HL-60 (cell line): ENCODE measurements around the gene REC114.

Experiments
- DNase-seq, 2 experiments: peaks; one replicate each; pipeline ENCODE4 v3.0.0-alpha.2; 2010 to 2020; ENCODE audit warnings: low read depth in 1 of 2, low spot score in 1 of 2
- H3K27ac ChIP-seq: fragments of 250-450 bp; sonication (Bioruptor Pico); replicated peaks from 2 replicates; pipeline ENCODE4 v1.5.1; 2020; ENCODE audit warnings: mild to moderate bottlenecking, moderate library complexity
- H3K27me3 ChIP-seq: fragments of 250-450 bp; sonication (Bioruptor Pico); 2 replicates; pipeline ENCODE4 v1.5.1; 2021; ENCODE audit warnings: mild to moderate bottlenecking, moderate library complexity; ENCODE audit not compliant: insufficient read depth, poor library complexity, severe bottlenecking
- H3K4me3 ChIP-seq: replicated peaks from 2 replicates; pipeline ENCODE4 v1.5.1; 2011; ENCODE audit warnings: mild to moderate bottlenecking, control low read depth, low read length; ENCODE audit not compliant: insufficient read depth
- CTCF ChIP-seq: IDR thresholded peaks from one replicate; pipeline ENCODE4 v1.5.1; 2011; ENCODE audit warnings: low read length, control low read depth, inconsistent platforms; ENCODE audit not compliant: insufficient read depth
- GABPA ChIP-seq: IDR thresholded peaks from 2 replicates; pipeline ENCODE4 v1.6.1; 2012; ENCODE audit warnings: low read depth
- POLR2AphosphoS5 ChIP-seq: IDR thresholded peaks from 2 replicates; pipeline ENCODE4 v1.6.1; 2012; ENCODE audit warnings: low read depth
- SPI1 ChIP-seq: IDR thresholded peaks from 2 replicates; pipeline ENCODE4 v1.6.1; 2012; ENCODE audit warnings: low read depth, mild to moderate bottlenecking, borderline replicate concordance
- TF ChIP-seq, protein P1 (sequence below): IDR thresholded peaks from 2 replicates; pipeline ENCODE4 v1.6.1; 2012; ENCODE audit warnings: low read depth; ENCODE audit not compliant: insufficient replicate concordance

Gene REC114

GRCh38 chr15:73527598-73527997 lies 84.6 kb downstream of the REC114 start:
- no peak for DNase-seq
- Histone ChIP-seq H3K27me3 (peaks cover 6% of the 10 kb centered on the region), H3K27ac (no peak overlapping the region), H3K4me3 (no peak overlapping the region)
- TF ChIP-seq CTCF (no peak), GABPA (no peak), SPI1 (no peak), POLR2AphosphoS5 (no peak)
- TF ChIP-seq, protein P1, sequence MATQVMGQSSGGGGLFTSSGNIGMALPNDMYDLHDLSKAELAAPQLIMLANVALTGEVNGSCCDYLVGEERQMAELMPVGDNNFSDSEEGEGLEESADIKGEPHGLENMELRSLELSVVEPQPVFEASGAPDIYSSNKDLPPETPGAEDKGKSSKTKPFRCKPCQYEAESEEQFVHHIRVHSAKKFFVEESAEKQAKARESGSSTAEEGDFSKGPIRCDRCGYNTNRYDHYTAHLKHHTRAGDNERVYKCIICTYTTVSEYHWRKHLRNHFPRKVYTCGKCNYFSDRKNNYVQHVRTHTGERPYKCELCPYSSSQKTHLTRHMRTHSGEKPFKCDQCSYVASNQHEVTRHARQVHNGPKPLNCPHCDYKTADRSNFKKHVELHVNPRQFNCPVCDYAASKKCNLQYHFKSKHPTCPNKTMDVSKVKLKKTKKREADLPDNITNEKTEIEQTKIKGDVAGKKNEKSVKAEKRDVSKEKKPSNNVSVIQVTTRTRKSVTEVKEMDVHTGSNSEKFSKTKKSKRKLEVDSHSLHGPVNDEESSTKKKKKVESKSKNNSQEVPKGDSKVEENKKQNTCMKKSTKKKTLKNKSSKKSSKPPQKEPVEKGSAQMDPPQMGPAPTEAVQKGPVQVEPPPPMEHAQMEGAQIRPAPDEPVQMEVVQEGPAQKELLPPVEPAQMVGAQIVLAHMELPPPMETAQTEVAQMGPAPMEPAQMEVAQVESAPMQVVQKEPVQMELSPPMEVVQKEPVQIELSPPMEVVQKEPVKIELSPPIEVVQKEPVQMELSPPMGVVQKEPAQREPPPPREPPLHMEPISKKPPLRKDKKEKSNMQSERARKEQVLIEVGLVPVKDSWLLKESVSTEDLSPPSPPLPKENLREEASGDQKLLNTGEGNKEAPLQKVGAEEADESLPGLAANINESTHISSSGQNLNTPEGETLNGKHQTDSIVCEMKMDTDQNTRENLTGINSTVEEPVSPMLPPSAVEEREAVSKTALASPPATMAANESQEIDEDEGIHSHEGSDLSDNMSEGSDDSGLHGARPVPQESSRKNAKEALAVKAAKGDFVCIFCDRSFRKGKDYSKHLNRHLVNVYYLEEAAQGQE, result no peak

DNA sequence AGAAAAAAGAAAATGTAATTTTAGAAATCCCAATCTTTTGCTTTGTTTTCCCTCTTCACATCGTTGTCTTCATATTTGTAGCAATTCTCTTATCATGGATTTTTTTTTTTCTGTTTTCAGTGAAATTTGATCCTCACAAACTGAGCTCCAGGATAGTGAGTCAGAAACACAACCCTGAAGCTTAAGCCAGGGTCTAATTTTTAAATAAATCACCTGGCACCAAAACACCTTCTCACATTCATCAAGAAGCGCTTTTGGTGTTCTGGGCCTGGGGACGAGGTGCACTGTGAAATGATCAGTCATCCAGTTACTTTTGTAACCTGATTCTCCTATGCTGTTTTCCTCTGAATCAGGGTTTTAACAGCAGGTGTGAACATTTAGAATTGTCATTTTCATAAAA lies 87.7 kb downstream of the REC114 start:
- TF ChIP-seq SPI1, result no peak
- no peak for TF ChIP-seq POLR2AphosphoS5
- no peak for TF ChIP-seq CTCF
- TF ChIP-seq, protein P1, result no peak
- TF ChIP-seq GABPA, result no peak
- H3K27ac ChIP-seq, result no peak overlapping the region

DNA sequence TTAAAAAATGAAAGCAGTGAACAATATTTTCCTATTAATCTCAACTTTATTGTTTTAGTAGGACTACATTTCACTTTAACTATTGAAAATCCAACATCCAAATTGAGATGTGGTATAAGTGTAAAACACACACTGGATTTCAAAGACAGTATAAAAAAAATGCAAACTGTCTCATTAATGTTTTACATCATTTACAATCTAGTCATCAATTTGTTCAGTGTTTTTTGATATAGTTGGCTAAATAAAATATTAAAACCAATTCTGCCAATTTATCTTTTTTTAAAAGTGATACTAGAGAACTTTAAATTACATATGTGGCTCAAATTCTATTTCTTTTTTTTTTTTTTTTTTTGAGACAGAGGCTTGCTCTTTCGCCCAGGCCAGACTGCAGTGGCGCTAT lies 95.2 kb downstream of the REC114 start:
- no peaks in the 10 kb centered on the region for H3K27me3 ChIP-seq
- TF ChIP-seq SPI1, result no peak
- TF ChIP-seq, protein P1, result no peak
- no peak for TF ChIP-seq POLR2AphosphoS5
- TF ChIP-seq GABPA, result no peak
- no peak for TF ChIP-seq CTCF
- no peak for DNase-seq
- no peak overlapping the region for H3K4me3 ChIP-seq
- H3K27ac ChIP-seq, result no peak overlapping the region

More for the DNA sequence above, 87.7 kb downstream of the REC114 start:
- Histone ChIP-seq H3K27me3 (peaks cover 2% of the 10 kb centered on the region), H3K4me3 (no peak overlapping the region)
- no peak for DNase-seq
